ENCODE measurements around the gene CENPM.

CENPM gene

GRCh38 chr22:41935509-41935908 lies 11.4 kb downstream of the CENPM start:
- TF ChIP-seq CTCF (IDR thresholded peaks at IDR 0.05; ENCODE audit: extremely low read depth, missing control alignments): no peak

GRCh38 chr22:41935015-41935351 lies 12.0 kb downstream of the CENPM start:
- no peak for DNase-seq (ENCODE audit: low spot score)
- TF ChIP-seq CTCF (IDR thresholded peaks at IDR 0.05; ENCODE audit: extremely low read depth, missing control alignments): no peak

More at GRCh38 chr22:41935509-41935908, 11.4 kb downstream of the CENPM start:
- no peak for DNase-seq (ENCODE audit: low spot score)

GRCh38 chr22:41934284-41935014 lies 12.5 kb downstream of the CENPM start:
- no peak for TF ChIP-seq CTCF (IDR thresholded peaks at IDR 0.05; ENCODE audit: extremely low read depth, missing control alignments)
- DNase-seq (ENCODE audit: low spot score): no peak

GRCh38 chr22:41933411-41934177 lies 13.4 kb downstream of the CENPM start:
- no peak for TF ChIP-seq CTCF (IDR thresholded peaks at IDR 0.05; ENCODE audit: extremely low read depth, missing control alignments)
- no peak for DNase-seq (ENCODE audit: low spot score)

GRCh38 chr22:41932353-41932752 lies 14.6 kb downstream of the CENPM start:
- no peak for TF ChIP-seq CTCF (IDR thresholded peaks at IDR 0.05; ENCODE audit: extremely low read depth, missing control alignments)

GRCh38 chr22:41931701-41932269 lies 15.2 kb downstream of the CENPM start:
- TF ChIP-seq CTCF (IDR thresholded peaks at IDR 0.05; ENCODE audit: extremely low read depth, missing control alignments): no peak
- DNase-seq (ENCODE audit: low spot score): no peak

More at GRCh38 chr22:41932353-41932752, 14.6 kb downstream of the CENPM start:
- no peak for DNase-seq (ENCODE audit: low spot score)

GRCh38 chr22:41929418-41929810 lies 17.5 kb downstream of the CENPM start:
- no peak for DNase-seq (ENCODE audit: low spot score)
- TF ChIP-seq CTCF (IDR thresholded peaks at IDR 0.05; ENCODE audit: extremely low read depth, missing control alignments): no peak
